PC-3 (cell line): ENCODE results near the gene LOX.

Source experiments
- CTCF ChIP-seq: fragments of 300-600 bp; sonication (generic); conservative IDR thresholded peaks from 2 replicates; pipeline ENCODE4 v1.5.1; 2017; ENCODE audit warnings: antibody characterized with exemption, low read depth, mild to moderate bottlenecking, low read length
- EZH2phosphoT487 ChIP-seq: fragments of 300-600 bp; sonication (generic); IDR thresholded peaks from 2 replicates; pipeline ENCODE4 v1.6.1; 2018; ENCODE audit warnings: mild to moderate bottlenecking, antibody characterized with exemption, low read length, borderline replicate concordance

- peak; percentile 66; the same call in 1 of the 2 replicates for TF ChIP-seq CTCF
- TF ChIP-seq EZH2phosphoT487 = no peak
These were observed 23.7 kb upstream of the LOX start for GRCh38 chr5:122101636-122102285.
